SU-DHL-6 (cell line): ENCODE data around the gene MT1H.

ENCODE experiments used
- H2AFZ ChIP-seq: fragments of 200-600 bp; sonication (generic); 2 replicates; pipeline ENCODE4 v1.6.1; 2014; ENCODE audit warnings: low read depth, mild to moderate bottlenecking, moderate library complexity, mixed read lengths, antibody characterized with exemption, low read length; ENCODE audit not compliant: severe bottlenecking
- H3F3A ChIP-seq: fragments of 200-600 bp; shearing (Covaris generic); 2 replicates; pipeline ENCODE4 v1.6.0; 2016; ENCODE audit warnings: antibody characterized with exemption, mild to moderate bottlenecking; ENCODE audit not compliant: insufficient read depth
- H3K27ac ChIP-seq: fragments of 200-600 bp; sonication (generic); 2 replicates; pipeline ENCODE4 v1.5.1; 2016; ENCODE audit warnings: low read depth, mild to moderate bottlenecking, low read length, moderate library complexity, mixed read lengths
- H3K27me3 ChIP-seq: fragments of 200-600 bp; sonication (generic), shearing (Covaris generic); 2 replicates; pipeline ENCODE4 v1.6.0; 2014; ENCODE audit warnings: mild to moderate bottlenecking, low read length
- H3K36me3 ChIP-seq: fragments of 200-600 bp; sonication (generic); 2 replicates; pipeline ENCODE4 v1.6.1; 2014; ENCODE audit warnings: mild to moderate bottlenecking, low read length, mixed read lengths
- H3K4me2 ChIP-seq: fragments of 300-600, 200-600 bp; shearing (Covaris generic), sonication (generic); 2 replicates; pipeline ENCODE4 v1.6.0; 2014; ENCODE audit warnings: low read length, low read depth, mild to moderate bottlenecking; ENCODE audit not compliant: poor library complexity, severe bottlenecking
- H3K4me3 ChIP-seq: fragments of 200-600 bp; sonication (generic); 2 replicates; pipeline ENCODE4 v1.5.1; 2014; ENCODE audit warnings: antibody characterized with exemption, low read length, mild to moderate bottlenecking, mixed read lengths; ENCODE audit not compliant: insufficient read depth, poor library complexity, severe bottlenecking
- H3K79me2 ChIP-seq: fragments of 200-600 bp; sonication (generic); 2 replicates; pipeline ENCODE4 v1.6.1; 2014; ENCODE audit warnings: mild to moderate bottlenecking, low read length, moderate library complexity; ENCODE audit not compliant: insufficient read depth
- H3K9ac ChIP-seq: fragments of 200-600 bp; sonication (generic); 2 replicates; pipeline ENCODE4 v1.7.0; 2014; ENCODE audit warnings: mild to moderate bottlenecking, low read length
- H3K9me2 ChIP-seq: fragments of 200-600 bp; sonication (generic); replicated peaks from 2 replicates; pipeline ENCODE4 v1.6.1; 2014; ENCODE audit warnings: low read length; ENCODE audit not compliant: insufficient read depth
- H3K9me3 ChIP-seq: fragments of 200-600 bp; sonication (generic); 2 replicates; pipeline ENCODE4 v1.6.1; 2014; ENCODE audit warnings: low read length, mixed read lengths; ENCODE audit not compliant: insufficient read depth
- H4K20me1 ChIP-seq: fragments of 200-600 bp; sonication (generic); 2 replicates; pipeline ENCODE4 v1.6.1; 2014; ENCODE audit warnings: low read depth, mild to moderate bottlenecking, antibody characterized with exemption, low read length, moderate library complexity, mixed read lengths
- CTCF ChIP-seq: fragments of 200-600 bp; sonication (generic); IDR thresholded peaks from one replicate; pipeline ENCODE4 v1.5.1; 2017; ENCODE audit warnings: antibody characterized with exemption, mild to moderate bottlenecking, low read length, moderate library complexity; ENCODE audit not compliant: insufficient read depth, poor library complexity, severe bottlenecking
- EZH2phosphoT487 ChIP-seq: fragments of 200-600 bp; sonication (generic), shearing (Covaris generic); conservative IDR thresholded peaks from 2 replicates; pipeline ENCODE4 v1.6.1; 2018; ENCODE audit warnings: mild to moderate bottlenecking, antibody characterized with exemption, low read length, moderate library complexity, mixed read lengths

MT1H gene

GRCh38 chr16:56632156-56632847 is 37.3 kb upstream of the MT1H start, which contains the start of gene MT1M:
TSS of gene MT1M (plus strand) at chr16:56632659. CDS start at chr16:56632732, 73 bp downstream.
- H3K27me3 ChIP-seq = no peaks in the 10 kb centered on the region
- no peaks in the 10 kb centered on the region for H4K20me1 ChIP-seq
- no peak within 1 kb of the TSS for H2AFZ ChIP-seq
- H3K4me3 ChIP-seq = no peak within 1 kb of the TSS
- H3K4me2 ChIP-seq = no peak within 1 kb of the TSS
- TF ChIP-seq CTCF (no peak), EZH2phosphoT487 (no peak)
- H3F3A ChIP-seq = no peaks in the 10 kb centered on the region
- H3K9me2 ChIP-seq = no peaks in the 10 kb centered on the region
- H3K27ac ChIP-seq = no peak within 1 kb of the TSS
- no peaks in the 10 kb centered on the region for H3K79me2 ChIP-seq
- no peaks in the 10 kb centered on the region for H3K9me3 ChIP-seq
- no peaks in the 10 kb centered on the region for H3K36me3 ChIP-seq
- no peak within 1 kb of the TSS for H3K9ac ChIP-seq

GRCh38 chr16:56632848-56633365 is 36.7 kb upstream of the MT1H start:
- Histone ChIP-seq H3K36me3 (no peaks in the 10 kb centered on the region), H3F3A (no peaks in the 10 kb centered on the region), H3K9ac (no peak overlapping the region), H3K4me2 (no peak overlapping the region), H4K20me1 (no peaks in the 10 kb centered on the region), H2AFZ (no peak overlapping the region), H3K79me2 (no peaks in the 10 kb centered on the region), H3K27ac (no peak overlapping the region), H3K9me3 (no peaks in the 10 kb centered on the region), H3K9me2 (no peaks in the 10 kb centered on the region), H3K4me3 (no peak overlapping the region), H3K27me3 (no peaks in the 10 kb centered on the region)
- TF ChIP-seq EZH2phosphoT487 (no peak), CTCF (no peak)

GRCh38 chr16:56633535-56633934 is 36.1 kb upstream of the MT1H start:
- Histone ChIP-seq H3F3A (no peaks in the 10 kb centered on the region), H3K9me2 (no peaks in the 10 kb centered on the region), H3K4me3 (no peak overlapping the region), H3K79me2 (no peaks in the 10 kb centered on the region), H2AFZ (no peak overlapping the region), H4K20me1 (no peaks in the 10 kb centered on the region), H3K9me3 (no peaks in the 10 kb centered on the region), H3K9ac (no peak overlapping the region), H3K27me3 (no peaks in the 10 kb centered on the region), H3K4me2 (no peak overlapping the region), H3K27ac (no peak overlapping the region), H3K36me3 (no peaks in the 10 kb centered on the region)
- TF ChIP-seq CTCF = no peak
- TF ChIP-seq EZH2phosphoT487 = no peak
